Neural progenitor cell (in vitro differentiated cells): ENCODE results near the gene BCAM.

ENCODE experiments used
- CTCF ChIP-seq: fragments of 200-600 bp; sonication (generic); IDR thresholded peaks from 2 replicates; pipeline ENCODE4 v1.5.1; 2017; ENCODE audit warnings: antibody characterized with exemption, mild to moderate bottlenecking
- EZH2 ChIP-seq: fragments of 200-600 bp; sonication (generic); IDR thresholded peaks from 2 replicates; pipeline ENCODE4 v1.6.1; 2017; ENCODE audit warnings: antibody characterized with exemption, mild to moderate bottlenecking, moderate library complexity

DNA sequence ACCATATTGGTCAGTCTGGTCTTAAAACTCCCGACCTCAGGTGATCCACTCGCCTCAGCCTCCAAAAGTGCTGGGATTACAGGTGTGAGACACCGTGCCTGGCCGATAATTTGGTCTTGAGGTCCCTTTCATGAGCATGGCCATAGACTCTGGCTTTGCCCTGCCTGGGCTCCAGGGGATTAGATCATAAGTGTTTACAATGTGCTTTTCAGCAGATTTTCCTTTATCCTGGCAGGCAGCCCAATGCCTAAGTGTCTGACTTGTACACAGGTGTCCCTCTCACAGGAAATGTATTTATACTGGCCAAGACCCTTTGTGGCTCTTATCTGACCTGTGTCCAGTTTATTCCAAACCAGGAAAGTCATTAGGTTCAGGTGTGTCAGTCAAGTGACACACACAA, 15.9 kb downstream of the BCAM start:
- TF ChIP-seq CTCF: no peak
- no peak for TF ChIP-seq EZH2
